HG02973 (cell line): Measurements from ENCODE around the gene ARRDC5.
"Not testable (repeated sequence)": the region's sequence is repeated elsewhere in the genome, so short reads cannot be mapped to it uniquely, and the experiment has no call there.

Experiments
- ATAC-seq: cut with Tn5 transposase; IDR thresholded peaks from one replicate; pipeline ENCODE4 v1.9.1; 2021; ENCODE audit warnings: moderate library complexity; ENCODE audit not compliant: unreplicated experiment

ARRDC5 gene

DNA sequence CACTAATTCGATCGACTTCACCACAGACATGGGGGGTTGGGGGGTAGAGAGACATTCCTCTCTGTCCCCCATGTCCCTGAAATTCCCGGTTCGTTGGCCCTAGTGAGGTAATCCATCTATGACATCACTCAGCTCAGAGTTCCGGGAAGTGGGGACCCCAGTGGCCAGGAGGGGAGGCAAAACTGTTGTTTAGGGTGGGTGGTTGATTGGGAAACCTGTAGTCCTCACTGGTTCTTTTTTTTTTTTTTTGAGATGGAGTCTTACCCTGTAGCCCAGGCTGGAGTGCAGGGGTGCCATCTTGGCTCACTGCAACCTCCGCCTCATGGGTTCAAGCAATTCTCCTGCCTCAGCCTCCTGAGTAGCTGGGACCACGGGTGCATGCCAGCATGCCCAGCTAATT, at the start of gene ARRDC5:
Gene ARRDC5 (minus strand): TSS at position 101 of the 400 bp plus-strand sequence. CDS start 71 bp downstream, at position 30.
- no peak for ATAC-seq

DNA sequence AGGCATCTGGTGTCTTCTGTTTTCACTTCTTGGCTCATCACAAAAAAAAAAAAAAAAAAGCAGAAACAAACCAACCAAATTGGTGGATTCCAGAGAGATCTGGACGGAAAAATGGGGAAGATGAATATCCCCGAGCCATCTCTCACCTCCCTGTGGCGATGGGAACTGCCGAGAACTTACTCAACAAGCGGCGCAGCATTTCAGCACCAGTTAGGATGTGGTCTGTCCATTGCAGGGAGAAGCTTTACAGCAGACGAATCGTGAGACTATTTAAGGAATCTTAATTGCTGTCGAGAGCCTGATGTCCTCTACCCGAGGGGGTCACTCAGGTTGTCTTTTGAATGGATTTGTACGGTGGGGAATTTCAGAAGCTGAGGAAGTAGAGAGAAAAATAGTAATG, 49.0 kb upstream of the ARRDC5 start:
- no peak for ATAC-seq

DNA sequence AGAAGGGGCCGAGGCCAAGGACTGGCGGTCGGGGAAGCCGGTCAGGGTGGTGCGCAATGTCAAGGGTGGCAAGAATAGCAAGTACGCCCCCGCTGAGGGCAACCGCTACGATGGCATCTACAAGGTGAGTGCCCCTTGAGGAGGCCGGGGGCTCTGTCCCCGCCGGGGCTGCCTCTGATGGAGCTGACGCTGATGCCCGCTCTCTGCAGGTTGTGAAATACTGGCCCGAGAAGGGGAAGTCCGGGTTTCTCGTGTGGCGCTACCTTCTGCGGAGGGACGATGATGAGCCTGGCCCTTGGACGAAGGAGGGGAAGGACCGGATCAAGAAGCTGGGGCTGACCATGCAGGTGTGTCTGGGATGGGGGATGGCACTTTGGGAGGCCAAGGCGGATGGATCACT, 48.0 kb upstream of the ARRDC5 start:
- ATAC-seq = not testable (repeated sequence)

DNA sequence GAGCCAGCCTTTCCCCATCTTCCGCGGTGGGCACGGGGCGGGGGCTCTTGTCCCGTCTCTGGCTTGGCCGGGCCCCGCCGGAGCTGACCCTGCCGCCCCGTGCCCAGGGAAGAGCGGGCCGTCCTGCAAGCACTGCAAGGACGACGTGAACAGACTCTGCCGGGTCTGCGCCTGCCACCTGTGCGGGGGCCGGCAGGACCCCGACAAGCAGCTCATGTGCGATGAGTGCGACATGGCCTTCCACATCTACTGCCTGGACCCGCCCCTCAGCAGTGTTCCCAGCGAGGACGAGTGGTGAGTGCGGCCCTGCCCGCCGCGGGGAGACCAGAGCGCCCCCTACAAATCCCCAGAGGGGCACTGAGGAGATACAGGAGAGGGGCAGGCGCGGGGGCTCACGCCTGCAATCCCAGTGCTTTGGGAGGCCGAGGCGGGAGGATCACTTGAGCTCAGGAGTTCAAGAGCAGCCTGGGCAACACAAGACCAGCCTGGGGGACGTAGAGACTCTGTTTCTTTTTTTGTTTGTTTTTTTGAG, 39.0 kb upstream of the ARRDC5 start:
- ATAC-seq = not testable (repeated sequence)

DNA sequence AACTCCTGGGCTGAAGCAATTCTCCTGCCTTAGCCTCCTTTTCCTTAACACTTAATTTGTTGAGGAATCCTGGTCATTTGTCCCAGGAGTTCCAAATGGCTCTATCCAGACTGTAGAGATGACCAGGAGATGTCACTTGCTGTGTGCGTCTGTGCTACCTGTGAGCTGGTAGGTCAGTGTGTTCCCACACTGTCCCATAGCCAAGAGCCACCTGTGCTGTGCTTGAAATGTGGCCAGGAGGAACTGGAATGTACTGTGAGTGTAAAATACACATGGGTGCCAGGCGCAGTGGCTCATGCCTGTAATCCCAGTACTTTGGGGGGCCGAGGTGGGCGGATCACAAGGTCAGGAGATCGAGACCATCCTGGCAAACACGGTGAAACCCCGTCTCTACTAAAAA, 36.8 kb upstream of the ARRDC5 start:
- no peak for ATAC-seq

DNA sequence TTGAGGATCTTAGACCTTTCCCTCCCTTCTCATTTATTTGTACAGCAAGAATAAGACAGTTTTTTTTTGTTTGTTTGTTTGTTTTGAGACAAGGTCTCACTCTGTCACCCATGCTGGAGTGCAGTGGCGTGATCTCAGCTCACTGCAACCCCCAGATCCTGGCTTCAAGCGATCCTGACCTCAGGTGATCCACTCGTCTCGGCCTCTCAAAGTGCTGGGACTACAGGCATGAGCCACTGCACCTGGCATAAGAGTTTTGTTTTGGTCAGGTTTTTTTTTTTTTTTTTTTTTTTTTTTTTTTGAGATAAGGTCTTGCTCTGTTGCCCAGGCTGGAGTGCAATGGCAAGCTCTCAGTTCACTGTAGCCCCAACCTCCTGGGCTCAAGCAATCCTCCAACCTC, 35.8 kb upstream of the ARRDC5 start:
- not testable (repeated sequence) for ATAC-seq

DNA sequence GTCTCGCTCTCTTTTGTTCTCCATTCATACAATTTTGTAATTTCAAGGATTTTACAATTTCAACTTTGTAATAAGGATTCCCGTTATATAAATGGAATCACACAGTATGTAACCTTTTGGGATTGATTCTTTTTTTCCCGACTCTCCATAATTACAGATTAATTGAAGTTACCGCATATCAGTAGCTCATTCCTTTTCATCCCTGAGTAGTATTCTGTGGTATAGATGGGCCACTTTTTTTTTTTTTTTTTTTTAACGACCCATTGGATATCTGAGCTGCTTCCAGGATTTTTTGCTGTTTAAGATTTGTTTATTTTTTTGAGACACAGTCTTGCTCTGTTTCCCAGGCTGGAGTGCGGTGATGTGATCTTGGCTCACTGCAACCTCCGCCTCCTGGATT, 34.4 kb upstream of the ARRDC5 start:
- ATAC-seq = no peak

DNA sequence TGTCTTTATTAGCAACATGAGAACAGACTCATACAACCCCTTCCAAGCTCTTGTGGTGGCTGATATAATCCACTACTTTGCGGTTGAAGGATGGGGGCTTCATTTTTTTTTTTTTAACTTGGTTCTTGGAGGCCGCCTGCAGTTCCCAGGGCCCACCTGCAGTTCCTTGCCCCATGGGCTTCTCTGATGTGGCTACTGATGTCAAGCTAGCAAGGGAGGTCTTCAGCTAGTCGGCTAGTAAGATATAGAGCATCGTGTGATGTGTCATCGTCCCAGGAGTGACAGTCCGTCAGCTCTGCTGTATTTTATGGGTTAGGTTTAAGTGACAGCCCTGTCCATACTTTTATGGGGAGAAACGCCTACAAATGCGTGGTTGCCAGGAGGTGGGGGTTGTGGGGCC, 32.7 kb upstream of the ARRDC5 start:
- no peak for ATAC-seq

DNA sequence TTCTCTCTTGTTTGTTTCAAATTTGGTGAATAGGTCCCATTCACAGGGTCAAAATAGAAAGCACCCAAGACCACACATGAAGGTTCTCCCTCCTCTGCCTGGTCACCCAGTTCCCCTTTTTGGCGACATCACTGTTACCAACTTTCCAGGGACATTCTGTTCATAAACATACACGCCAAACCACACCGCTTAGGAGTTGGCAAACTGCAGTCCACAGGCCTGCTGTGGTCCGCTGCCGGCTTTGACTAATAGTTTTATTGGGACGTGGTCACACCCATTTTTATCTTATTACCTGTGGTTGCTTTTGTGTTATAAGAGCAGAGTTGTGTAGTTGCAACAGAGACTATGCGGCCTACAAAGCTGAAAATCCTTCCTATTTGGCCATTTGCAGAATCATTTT, 30.8 kb upstream of the ARRDC5 start:
- ATAC-seq = no peak

DNA sequence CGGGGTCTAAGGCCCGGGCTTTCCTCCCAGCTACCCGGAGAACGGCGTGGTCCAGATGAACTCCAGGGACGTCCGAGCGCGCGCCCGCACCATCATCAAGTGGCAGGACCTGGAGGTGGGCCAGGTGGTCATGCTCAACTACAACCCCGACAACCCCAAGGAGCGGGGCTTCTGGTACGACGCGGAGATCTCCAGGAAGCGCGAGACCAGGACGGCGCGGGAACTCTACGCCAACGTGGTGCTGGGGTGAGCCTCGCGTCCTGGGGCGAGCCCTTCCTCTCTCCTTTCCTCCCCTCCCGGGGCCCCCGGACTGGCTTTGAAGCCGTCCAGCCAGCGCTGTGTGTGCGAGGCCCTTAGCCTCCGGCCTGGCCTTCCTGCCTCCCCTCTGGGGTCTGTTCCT, 30.0 kb upstream of the ARRDC5 start:
- ATAC-seq = no peak

DNA sequence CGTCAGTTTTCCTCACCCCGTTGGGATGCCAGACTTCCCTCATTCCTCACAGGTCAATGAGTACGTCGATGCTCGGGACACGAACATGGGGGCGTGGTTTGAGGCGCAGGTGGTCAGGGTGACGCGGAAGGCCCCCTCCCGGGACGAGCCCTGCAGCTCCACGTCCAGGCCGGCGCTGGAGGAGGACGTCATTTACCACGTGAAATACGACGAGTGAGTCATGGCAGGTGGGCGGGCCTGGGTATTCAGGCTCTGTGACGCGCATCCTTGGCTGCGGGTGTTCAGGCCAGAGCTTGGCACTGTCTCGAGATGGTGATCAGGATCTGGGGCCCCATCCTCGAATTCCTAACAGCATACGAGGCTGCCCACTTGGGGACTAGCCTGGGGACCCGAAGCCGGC, 28.0 kb upstream of the ARRDC5 start:
- no peak for ATAC-seq

DNA sequence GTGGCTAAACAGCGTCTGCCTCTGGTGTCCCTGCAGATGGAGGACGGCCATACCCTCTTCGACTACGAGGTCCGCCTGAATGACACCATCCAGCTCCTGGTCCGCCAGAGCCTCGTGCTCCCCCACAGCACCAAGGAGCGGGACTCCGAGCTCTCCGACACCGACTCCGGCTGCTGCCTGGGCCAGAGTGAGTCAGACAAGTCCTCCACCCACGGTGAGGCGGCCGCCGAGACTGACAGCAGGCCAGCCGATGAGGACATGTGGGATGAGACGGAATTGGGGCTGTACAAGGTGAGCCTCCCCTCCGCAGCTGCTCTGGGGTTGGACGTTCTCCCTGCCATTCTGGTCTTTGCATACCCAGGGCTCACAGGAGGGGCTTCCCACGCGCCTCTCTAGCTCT, 26.5 kb upstream of the ARRDC5 start:
- no peak for ATAC-seq

DNA sequence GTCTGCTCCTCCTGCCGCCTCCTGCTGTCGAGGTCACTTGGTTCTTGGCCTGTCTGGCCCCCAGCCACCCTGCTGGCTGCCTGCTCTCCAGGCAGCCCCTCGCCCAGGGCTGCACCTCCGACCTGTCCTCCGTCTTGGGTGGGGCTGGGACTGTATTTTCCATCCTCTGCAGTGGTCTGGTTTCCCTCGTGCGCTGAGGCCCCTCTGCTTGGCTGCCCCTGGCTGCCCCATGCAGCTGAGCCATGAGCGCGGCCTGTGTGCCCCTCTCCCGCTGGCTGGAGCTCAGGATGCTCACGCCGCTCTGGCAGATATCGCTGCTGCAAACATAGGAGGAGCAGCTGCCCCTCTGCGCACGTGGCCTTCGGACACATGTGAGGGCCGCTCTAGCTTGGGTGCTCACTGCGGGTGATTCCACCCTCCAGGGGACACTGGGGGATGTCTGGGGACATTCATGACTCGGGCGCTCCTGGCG, 20.6 kb upstream of the ARRDC5 start:
- ATAC-seq = no peak

DNA sequence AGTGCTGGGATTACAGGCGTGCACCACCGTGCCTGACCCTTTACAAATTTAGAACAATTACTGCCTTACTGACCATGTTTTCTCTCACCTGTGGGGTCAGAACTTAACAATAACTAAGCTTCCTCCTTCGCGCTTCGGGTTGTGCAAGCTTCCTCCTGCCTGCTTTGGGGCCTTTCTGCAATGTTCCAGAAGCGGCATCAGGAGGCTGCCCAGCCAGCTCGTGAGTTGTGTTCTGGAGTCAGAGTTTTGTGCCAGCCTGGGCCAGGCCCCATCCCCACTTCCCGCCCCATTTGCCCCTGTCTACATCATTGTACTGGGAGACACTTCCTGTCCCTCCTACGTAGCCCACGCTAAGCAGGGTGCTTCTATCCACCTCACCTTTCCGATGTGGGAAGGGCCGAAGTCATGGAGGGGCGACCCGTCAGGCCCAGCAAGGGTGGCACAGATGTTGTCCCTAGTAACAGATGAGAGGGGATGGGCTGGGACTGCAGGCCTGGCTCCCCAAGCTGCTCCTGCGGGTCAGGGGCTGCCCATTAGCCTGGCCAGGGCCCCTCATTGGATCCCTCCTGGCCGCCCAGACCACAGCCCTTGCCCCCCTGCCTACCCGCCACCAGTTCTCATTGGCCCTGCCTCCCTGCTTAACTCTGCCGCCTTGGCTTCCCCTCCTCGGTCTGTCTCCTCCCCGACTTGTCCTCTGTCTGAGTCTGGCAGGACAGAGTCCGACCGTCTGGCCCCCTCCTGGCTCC, 20.0 kb upstream of the ARRDC5 start:
- ATAC-seq = no peak

DNA sequence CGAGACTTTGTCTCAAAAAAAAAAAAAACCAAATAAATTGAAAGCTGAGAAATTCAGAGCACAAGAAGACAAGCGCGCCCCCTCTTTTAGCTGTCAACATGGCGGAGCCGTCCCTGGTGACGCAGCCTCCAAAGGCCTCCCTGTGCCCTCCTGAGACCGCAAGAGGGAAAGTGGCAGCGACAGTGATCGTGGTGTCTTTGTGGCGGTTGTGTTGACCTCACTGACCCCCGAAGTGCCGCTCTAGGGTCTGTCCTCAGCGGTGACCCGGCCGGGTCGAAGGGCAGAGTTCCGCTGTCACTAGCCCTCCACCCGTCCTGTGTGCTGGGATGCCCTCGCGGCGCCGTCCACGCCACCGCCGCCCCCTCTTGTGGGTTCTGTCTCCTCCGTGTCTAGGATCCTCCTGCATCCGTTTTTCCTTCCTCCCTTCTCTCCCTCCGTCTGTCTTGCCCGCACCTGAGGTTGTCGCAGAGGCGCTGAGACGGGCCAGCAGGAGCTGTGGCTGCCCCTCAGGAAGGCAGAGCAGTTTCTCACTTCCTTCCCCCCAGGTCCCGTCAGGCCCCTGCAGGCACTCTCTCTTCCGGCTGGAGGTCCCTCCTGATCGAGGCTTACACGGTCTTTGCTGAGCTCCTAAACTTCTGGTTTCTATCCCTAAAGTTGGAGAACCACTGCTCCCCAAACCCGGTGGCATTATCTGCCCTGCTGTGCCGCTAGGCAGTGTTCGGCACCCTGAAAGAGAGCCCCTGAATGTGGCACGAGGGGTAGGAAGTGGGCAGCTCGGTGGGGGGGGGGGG, 13.8 kb upstream of the ARRDC5 start:
- ATAC-seq = no peak

DNA sequence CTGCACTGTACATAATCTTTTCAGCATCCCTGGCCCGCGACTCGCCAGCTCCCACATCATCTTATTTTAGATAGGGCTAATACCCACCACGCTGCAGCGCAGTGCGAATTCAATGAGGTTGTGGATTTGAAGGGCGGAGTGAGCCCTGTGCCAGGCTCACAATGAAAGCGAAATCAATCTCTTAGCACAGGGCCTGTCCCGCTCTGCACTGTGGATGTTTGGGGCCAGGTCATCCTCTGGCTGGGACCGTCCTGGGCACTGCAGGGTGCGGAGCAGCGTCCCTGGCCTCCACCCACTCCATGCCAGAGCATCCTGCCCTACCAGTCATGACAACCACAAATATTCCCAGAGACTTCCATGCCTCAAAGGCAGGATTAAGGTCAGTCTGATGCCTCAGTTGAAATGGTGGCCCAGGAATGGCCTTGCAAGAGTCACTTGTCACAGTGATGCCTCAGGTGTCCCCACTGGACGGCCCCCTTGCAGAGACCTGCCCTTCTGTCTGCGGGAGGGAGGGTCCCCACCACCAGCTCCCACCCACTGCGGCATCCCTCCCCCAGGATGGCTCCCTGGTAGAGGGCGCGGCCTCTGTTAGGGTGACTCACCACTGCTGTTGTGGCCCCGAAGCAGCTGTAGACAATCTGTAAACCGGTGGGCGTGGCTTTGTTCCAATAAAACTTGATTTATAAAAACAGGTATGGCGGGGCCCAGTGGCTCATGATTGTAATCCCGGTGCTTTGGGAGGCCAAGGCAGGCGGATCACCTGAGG, 12.2 kb upstream of the ARRDC5 start:
- no peak for ATAC-seq

DNA sequence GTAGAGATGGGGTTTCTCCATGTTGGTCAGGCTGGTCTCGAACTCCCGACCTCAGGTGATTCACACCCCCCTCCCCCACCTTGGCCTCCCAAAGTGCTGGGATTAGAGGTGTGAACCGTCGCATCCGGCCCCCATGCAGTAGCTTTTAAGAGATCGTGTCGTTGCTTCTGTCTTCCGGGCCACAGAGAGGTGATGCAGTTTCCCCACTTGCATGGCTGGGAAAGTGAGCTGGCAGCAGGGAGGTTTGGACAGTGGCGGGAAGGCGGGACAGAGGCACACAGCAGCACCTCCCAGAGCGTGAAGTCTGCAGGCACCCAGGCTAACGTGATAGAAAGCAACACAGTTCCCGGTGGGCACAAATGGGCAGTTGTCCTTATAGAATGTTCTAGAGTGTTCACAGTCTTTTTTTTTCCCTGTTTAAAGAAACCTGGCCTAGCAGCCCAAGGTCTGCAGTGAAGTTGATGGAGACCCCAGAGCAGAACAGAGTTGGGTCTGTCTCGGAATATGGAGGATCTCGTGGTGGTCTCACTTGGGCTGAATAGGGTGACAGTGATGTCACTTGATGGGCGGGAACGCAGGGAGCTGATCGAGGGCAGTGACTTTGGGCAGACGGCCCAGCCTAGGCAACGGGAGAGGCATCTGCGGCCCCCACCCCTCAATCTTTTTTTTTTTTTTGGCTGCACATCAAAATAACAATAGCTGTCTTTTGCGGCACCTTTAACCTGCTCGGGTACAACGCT, 11.5 kb upstream of the ARRDC5 start:
- ATAC-seq = no peak

DNA sequence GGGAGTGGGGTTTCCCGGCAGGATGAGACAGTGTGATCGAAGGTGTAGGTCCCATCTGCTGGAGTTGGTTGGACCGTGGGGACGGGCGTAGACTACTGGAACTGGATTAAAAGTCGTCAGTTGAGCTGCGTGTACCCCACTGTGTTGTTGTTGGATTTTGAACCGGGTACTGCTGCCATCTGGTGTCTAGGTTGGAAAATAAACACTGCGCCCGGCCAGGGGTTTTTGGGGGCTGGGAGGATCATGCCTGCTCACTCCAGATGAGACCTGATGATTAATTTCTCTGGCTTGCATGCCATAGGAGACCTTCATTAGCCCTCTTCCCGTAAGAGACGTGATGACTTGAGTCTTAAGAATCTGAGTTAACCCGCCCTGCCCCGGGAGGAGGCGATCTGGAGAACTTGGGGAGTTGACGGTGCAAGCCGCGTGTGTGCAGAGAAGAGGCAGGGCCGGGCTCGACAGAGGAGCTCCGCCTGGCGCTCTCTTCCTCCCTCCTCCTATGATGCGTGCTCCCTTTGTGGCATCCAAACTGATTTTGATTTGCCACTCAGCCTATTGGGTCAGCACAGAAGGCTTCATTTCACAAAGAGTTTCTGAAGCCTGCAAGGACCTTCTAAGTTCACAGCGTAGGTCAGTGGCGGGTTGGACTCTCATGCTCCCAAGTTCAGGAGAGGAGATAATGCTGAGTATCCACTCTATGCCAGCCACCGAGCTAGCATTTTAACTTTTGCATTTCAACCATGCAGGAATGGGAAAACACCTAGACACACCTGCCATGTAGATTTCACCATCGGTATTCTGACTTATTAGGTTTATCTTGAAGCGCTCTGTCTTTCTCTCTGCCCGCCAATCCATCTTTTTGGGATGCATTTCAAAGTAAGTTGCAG, 9.3 kb upstream of the ARRDC5 start:
- no peak for ATAC-seq

DNA sequence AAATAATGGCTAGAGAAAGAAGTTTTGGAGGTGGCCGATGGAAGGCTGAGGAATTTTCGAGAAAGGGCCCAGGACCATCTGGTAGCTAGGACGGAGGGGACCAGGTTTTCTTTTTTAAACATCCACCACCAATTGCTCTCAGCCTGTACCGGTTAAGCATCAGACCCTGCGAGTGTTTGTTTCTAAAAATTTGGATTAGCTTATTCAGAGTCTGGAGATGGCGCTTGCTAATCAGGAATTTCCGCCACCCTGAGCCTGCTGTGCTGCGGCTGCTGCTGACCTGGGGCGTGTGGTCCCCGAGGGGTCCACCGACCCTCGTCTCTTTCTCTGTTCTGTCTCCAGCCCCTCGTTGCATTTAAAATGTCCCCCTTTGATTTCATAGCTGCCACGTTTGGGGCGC, 8.6 kb upstream of the ARRDC5 start:
- ATAC-seq = no peak
